Hematopoietic multipotent progenitor cell treated with erythropoietin and hydrocortisone succinate and interleukin-3 and kit ligand, for 8 days (in vitro differentiated cells): ENCODE results near the gene STAT3.
"Not testable (repeated sequence)": the region's sequence is repeated elsewhere in the genome, so short reads cannot be mapped to it uniquely, and the experiment has no call there.

Experiments
- DNase-seq: peaks from one replicate; pipeline ENCODE4 v3.0.0-alpha.2; 2015

STAT3 gene

DNA sequence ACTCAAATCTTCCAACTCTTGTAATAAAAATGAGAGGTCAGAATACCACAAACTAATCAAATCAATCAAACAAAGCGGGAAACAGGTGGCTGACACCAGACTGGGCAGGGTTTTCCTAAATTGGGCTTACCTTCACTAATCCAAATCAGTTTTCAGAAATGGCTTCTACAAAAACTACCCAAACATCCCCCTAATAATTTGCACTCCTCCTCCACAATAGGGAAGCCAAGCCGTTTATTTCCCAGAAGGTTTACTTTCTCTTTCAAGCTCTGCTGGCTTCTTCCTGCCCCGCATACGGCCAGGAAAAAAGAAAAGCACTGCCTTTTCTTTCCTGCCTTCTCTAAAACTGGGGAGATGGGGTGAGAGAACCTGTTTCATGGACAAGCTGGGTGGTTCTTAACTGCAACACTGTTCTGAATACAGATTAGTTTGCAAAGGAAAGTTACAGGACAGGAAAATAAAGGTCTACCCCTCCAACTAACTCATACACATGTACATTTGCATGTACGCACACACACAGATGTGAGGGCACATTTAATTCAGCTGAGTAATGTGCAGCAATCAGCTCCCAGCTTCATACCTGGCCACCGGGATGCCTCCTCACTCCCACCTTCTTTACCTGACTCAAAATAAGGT, 9.2 kb downstream of the STAT3 start:
- DNase-seq, result no peak

DNA sequence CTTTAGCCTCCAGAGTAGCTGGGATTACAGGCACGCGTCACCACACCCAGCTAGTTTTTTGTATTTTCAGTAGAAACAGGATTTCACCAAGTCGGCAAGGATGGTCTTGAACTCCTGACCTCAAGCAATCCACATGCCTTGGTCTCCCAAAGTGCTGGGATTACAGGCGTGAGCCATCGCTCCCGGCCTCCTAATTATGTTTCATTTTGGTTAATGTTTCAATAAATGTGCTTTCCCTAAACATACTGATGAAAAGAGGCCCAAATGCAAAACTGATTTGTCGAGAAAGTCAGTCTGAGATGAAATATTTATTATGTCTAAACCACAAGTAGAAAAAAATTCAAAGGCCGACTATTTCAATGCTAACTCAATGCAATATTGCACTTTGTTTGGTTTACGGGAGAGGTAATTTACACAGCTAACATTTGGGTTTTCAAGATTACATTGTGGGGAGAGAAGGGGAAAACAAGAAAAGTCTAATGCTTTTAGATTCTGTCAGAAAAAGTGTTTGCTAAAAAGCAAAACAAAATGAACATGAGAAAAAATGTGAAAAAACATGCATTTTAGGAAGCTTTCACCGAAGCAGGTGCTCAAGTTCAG, 9.8 kb downstream of the STAT3 start:
- no peak for DNase-seq

DNA sequence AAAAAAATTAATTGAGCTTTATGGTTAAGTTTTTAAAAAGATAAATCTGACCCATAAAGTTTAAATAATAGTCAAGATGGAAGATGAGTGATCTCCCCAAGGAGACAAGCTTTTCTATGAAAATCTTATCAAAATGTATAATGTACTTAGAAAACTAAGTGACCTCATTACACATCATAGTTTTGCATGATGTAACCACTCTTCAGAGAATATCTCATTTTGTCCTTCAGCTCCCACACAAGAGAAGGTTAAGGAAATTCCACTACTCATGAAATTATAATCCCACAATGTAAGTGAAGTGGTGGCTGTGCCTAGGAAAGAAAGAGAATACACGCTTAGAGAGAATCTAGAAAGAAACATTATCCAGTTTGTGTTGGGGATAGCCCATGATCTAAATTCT, 14.3 kb downstream of the STAT3 start:
- DNase-seq, result no peak

DNA sequence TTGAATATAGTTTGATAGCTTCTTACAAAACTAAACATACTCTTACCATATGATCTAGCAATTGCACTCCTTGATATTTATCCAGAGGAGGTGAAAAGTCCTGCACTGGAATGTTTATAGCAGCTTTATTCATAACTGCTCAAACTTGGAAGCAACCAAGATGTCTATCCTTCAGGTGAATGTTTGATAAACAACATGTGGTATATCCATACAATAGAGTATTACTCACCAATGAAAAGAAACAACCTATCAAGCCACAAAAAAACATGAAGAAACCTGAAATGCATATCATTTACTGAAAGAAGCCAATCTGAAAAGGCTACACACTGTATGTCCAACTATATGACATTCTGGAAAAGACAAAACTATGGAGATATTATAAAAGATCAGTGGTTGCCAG, 16.1 kb downstream of the STAT3 start:
- no peak for DNase-seq

DNA sequence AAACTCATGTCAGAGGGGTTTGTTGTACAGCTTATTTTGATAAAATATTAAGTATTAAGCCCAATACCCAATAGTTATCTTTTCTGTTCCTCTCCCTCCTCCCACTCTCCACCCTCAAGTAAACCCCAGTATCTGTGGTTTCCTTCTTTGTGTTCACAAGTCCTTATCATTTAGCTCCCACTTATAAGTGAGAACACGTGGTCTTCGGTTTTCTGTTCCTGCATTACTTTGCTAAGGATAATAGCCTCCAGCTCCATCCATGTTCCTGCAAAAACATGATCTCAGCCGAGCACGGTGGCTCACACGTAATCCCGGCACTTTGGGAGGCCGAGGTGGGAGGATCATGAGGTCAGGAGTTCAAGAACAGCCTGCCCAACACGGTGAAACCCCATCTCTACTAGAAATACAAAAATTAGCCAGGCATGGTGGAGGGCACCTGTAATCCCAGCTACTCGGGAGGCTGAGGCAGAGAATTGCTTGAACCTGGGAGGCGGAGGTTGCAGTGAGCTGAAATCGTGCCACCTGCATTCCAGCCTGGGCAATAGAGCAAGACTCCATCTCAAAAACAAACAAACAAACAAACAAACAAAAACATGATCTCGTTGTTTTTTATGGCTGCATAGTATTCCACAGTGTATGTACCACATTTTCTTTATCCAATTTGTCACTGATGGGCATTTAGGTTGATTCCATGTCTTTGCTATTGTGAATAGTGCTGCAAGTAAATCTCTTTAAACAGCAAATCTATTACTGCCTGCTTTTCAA, 19.3 kb downstream of the STAT3 start:
- peak; percentile 83 for DNase-seq

DNA sequence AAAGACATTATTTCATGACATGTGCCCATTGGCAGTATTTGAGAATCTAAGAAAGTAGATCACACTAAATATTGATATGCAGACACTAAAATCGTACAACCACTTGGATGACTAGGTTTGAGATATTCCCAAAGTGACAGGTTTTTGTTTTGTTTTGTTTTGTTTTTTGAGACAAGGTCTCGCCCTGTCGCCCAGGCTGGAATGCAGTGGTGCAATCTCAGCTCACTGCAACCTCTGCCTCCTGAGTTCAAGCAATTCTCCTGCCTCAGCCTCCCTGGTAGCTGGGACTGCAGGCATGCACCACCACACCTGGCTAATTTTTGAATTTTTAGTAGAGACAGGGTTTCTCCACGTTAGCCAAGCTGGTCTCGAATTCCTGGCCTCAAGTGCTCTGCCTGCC, 19.9 kb downstream of the STAT3 start:
- not testable (repeated sequence) for DNase-seq

DNA sequence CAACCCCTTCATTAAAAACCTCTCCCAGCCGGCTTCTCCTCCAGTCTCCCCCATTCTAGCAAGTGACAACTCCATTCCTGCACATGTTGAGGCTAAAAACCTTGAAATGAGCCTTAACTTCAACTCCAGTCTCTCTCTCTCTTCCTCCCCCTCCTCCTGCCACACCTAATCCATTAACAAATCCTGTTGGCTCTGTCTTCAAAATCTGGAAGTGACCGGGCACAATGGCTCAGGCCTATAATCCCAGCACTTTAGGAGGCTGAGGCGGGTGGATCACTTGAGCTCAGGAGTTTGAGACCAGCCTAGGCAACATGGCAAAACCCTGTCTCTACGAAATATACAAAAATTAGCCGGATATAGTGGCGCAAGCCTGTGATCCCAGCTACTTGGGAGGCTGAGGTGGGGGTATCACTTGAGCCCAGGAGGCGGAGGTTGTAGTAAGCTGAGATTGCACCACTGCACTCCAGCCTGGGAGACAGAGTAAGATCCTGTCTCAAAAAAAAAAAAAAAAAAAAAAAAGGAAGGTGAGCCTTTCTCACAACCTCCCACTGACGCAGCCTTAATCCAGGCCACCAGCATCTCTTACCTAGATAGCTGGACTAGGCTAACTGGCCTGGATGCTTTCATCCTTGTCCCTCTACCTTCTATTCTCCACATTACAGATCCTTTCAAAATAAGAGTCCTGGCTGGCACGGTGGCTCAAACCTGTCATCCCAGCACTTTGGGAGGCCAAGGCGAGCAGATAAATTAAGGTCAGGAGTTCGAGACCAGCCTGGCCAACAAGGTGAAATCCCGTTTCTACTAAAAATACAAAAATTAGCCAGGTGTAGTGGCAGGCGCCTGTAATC, 21.8 kb downstream of the STAT3 start:
- not testable (repeated sequence) for DNase-seq

DNA sequence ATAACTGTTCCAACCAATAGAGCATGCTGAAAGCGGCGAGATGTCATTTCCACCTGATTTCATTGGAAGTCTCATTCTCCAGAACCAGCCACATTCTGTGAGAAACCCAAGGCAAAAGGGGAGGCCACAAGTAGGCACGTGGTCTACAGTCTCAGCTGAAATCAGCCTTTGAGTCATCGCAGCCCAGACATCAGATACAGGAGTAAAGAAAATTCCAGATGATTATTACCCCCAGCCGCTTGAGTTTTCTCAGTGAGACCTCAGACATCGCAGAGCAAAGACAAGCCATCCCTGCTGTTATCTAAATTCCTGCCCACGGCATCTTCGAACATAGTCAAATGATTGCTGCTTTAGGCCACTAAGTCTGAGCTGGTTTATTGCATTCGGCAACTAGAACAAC, 23.1 kb downstream of the STAT3 start:
- DNase-seq, result peak; percentile 45

DNA sequence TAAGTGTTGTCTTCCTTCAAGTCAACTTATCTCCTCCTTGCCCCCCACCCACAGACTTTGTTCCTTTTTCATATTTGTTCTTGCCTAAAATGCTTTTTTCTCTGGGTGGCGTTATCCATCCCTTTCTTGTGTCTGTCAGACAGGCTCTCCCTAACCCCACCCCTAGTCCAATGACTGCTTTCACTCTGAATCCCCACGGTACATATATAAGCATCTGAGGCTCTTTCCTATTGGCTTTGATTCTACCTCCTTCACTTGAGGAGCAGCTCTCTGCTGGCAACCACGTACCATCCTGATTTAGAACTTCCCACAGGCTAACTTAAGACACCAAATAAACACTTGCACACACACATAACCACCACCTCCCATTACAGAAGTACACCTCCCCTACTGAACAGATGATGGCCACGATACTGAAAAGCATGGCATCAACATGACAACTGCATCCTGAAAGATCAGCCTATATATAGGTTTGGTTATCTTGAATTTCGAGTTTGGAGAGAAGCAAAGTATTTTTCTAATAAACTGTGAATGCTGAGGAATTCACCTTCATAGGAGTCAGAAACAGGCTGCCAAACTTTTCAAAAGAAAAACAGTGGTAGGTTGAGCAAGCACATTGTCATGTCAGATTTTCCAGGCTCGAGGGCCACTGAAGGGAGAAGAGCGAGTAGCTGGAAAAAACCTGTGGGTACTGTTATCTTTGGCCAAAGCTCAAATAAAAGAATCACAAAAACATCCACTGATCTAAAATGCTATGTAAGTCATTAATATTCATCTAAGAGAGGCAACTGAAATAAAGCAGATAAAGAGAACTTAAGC, 24.3 kb downstream of the STAT3 start:
- DNase-seq, result peak; percentile 66

DNA sequence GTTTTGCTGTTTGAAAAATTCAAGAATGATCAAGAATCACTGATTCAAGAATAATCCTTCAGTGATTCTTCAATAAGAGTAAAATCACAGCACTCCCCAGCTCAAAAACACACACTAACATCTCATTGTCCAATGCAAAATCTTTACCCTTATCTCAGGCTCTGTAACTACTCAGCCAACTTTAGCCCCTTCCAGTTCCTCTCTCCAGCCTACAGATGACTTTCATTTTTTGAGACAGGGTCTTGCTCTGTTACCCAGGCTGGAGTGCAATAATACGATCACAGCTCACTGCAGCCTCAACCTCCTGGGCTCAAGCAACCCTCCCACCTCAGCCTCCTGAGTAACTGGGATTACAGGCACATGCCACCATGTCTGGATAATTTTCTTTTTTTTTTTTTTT, 25.0 kb downstream of the STAT3 start:
- no peak for DNase-seq

DNA sequence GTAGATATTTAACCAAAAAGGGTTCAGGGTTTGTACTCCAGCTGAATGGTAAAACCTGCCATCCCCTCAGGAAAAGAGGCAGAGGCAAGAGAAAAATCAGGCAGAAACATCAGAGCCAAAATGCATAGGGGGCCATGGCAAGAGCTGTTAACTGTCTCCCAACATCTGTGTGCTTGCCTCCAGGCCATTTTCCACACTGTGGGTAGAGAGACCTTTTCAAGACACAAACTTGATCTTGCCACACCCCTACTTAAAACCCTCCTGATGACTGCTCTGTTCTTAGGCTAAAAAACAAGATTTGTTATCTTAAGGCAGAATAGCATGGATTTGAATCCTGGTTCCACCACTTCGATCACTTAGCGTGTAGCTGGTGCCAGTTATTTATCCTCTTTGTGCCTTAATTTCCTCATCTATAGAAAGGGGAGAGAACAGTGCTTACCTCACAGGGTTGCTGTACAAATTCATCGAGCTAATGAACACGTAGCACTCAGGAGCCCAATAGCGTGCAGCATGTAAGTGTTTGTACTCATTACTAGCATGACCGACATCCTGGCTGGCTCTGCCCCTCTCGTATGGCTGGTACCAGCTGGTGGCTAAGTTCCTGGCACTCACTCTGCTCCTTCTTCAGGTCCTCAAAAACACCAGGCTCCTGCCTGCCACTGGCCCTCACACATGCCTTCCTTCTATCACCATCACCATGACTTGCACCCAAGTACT, 25.8 kb downstream of the STAT3 start:
- peak; percentile 33 for DNase-seq

DNA sequence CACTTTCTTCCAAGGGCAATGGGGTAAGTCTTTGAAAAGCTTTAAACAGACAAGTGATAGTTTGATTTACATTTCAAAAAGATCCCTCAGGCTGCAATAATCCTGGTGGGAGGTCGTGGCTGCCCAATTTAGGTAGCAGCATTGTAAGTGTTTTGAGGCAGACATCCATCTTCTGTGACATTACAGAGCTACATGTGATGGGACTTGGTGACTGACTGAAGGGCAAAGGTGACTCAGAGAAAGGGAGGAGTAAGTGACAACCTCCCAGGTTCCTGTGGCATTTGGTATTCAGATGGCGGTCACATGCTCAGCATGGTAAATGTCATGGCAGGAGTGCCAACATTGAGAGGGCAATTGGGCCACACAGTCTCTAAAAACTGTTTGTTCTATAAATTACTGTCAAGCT, 26.5 kb downstream of the STAT3 start:
- DNase-seq, result no peak

DNA sequence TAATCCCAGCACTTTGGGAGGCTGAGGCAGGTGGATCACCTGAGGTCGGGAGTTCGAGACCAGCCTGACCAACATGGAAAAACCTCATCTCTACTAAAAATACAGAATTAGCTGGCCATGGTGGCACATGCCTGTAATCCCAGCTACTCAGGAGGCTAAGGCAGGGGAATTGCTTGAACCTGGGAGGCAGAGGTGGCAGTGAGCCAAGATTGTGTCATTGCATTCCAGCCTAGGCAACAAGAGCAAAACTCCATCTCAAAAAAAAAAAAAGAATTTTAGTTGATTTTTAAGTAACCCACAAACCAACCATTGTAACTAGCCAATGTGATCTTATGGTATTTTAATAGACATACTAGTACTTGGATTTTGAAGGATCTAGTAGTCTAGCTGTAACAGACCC, 27.9 kb downstream of the STAT3 start:
- DNase-seq, result not testable (repeated sequence)

DNA sequence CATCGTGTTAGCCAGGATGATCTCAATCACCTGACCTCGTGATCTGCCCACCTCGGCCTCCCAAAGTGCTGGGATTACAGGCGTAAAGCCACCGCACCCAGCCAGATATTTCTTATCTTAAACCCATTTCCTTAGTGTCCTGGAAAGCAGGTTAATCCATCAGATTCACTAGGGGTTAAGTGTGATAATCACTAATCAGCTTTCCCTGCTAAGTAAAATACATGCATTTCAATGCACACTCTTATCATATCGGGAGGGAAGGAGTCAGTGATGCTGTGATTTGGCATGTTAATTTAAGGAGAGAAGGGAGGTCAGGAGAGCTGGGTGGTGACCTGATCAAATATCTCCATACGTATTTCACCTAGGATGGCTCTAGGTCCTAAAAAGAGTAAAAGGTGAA, 29.1 kb downstream of the STAT3 start:
- no peak for DNase-seq

DNA sequence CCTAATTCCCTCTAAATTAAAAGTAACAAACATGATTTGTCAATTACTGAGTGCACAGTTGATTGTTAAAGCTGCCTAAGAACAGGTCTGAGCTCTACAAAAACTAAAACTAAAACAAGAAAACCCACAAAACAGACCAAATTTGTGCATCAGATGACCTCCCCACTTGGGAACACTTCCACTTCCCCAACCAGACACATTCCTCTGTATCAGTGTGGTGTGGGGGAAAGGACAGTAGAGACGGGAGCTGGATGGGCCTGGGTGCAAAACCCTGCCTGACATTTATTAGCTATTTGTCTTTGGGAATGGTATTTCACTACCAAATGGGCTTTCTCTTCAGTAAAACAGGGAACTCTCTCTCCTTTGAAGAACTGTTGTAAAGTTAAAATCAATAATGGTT, 29.8 kb downstream of the STAT3 start:
- no peak for DNase-seq

DNA sequence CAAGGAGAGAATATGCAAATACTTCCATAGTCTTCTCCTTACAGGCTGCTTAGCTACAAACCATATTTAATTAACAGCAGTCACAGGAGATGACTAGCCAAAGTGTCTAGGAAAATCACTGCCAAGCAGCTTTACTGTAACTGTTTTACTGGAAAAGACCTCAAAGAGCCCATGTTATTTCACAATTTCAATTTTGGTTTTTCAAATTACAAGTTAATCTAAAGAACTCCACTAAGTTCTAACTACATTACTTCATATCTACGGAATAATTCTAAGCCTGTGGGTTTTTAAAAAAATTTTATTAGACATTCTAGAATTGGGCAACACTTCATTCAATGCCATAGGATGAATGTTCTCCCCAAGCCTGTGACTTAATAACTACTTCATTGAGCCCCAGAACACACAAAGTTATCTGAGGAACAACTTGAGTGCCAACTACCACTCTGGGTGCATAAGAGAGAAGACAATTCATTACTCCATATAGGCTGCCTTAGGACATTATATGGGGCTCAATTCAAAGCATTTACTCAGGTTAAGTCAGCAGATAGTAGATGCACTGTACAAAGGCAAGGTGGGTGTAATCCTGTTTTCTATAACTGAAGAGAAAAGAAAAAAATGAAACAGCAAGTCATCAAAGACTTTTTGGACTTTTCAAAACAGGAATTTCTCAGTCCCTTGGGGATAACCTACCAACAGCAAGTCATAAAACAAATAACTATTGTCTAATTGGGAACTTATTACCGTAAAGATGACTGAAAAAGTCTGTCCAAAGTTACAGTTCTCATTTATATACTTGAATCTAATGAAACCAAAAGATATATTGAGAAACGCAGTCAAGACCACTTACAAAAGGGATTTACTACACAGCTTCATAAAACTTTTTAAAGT, 33.0 kb downstream of the STAT3 start:
- DNase-seq, result no peak

DNA sequence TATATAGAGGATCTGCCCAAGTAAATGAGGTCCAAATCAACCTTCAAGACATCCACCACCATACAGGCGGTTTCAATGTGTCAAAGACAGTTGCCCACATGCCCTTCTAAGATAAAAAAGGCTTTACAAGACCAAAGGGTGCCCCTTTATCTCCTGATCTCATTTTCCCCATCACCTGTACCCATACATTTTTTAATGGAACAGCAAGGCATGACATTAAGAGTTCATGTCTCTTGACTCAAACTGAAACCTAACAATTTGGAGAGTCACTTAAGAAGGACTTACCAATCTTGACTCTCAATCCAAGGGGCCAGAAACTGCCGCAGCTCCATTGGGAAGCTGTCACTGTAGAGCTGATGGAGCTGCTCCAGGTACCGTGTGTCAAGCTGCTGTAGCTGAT, 40.1 kb downstream of the STAT3 start:
- DNase-seq, result peak; percentile 33

DNA sequence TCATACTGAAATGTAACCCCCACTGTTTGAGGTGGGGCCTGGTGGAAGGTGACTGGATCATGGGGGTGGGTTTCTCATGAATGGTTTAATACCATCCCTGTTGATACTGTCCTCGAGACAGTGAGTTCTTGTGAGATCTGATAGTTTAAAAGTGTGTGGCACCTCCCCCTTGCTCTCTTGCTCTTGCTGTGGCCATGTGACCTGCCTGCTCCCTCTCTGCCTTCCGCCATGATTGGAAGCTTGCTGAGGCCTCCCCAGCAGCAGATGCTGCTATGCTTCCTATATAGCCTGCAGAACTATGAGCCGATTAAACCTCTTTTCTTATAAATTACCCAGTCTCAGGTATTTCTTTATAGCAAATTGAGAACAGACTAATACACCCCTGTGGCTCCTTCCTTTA, 40.6 kb downstream of the STAT3 start:
- DNase-seq, result no peak

DNA sequence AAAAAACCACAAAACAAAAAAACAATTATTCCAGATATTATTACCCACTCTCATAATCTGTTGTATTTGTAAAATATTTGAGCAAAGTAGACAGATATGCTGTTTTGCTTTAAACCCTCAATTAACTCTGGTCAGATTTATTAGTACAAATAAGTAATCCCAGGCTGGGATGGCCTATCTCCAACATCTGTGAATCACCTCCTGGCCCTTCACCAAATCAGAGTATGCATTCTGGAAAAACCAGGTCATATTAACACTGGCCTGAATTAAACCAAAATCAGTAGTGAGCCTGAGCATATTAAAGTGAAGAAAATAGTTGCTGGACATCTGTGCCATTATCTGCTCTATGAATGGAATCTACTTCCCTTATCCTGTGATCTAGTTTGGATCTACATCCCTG, 41.0 kb downstream of the STAT3 start:
- no peak for DNase-seq

DNA sequence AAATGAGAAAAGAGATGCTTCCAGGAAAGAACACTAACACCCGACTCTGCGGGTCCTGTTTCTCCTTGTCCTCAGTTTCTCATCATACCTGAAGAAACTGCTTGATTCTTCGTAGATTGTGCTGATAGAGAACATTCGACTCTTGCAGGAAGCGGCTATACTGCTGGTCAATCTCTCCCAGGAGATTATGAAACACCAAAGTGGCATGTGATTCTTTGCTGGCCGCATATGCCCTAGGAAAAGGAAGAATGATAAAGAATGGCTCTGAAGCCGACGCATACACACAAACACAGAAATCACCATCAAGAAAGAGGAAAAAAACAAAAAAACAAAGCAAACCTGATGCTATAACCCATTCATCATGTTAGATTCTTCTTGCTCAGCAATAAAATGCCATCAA, 41.8 kb downstream of the STAT3 start:
- no peak for DNase-seq
